Hepatic stellate cell (primary cell): Measurements from ENCODE around the gene TAS2R9.
"Not testable (repeated sequence)": the region's sequence is repeated elsewhere in the genome, so short reads cannot be mapped to it uniquely, and the experiment has no call there.

Experiments
- DNase-seq: peaks from one replicate; pipeline ENCODE4 v3.0.0; 2011; ENCODE audit warnings: low spot score

TAS2R9 gene, protein sequence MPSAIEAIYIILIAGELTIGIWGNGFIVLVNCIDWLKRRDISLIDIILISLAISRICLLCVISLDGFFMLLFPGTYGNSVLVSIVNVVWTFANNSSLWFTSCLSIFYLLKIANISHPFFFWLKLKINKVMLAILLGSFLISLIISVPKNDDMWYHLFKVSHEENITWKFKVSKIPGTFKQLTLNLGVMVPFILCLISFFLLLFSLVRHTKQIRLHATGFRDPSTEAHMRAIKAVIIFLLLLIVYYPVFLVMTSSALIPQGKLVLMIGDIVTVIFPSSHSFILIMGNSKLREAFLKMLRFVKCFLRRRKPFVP

DNA sequence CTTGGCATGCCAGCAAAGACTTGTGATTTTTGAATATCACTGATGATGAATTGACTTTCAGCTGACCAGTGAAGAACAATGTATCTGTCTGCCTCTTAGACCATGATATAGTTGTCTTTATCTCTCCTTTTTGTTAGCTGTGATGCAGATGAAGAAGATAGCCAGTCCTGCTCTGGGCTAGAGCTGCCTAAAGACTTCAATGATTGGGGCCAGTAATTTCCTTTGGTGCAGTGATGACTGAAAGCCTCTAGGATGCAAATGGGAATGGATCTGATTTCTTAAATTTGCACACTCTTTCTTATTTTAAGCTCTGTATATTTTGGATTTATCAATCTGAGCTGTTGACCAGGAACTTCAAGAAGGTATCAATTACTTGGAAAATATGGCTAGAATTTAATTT is at the start of gene TAS2R9:
TAS2R9 (minus strand) TSS at position 101 of the 400 bp plus-strand sequence; CDS start at position 8, 93 bp downstream.
- DNase-seq = no peak

DNA sequence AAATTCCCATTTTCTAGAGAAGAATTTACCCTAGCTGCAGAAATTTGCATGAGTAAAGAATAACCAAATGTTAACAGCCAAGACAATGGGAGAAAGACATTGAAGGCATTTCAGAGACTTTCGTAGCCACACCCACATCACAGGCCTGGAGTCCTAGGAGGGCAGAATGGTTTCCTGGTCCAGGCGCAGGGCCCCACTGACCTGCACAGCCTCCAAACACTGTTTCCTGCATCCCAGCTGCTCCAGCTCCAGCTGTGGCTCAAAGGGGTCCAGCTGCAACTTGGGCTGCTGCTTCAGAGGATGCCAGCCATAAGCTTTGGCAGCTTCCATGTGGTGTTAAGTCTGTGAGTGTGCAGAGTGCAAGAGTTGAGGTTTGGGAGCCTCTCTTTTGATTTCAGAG is 45.8 kb upstream of the TAS2R9 start:
- DNase-seq = no peak

DNA sequence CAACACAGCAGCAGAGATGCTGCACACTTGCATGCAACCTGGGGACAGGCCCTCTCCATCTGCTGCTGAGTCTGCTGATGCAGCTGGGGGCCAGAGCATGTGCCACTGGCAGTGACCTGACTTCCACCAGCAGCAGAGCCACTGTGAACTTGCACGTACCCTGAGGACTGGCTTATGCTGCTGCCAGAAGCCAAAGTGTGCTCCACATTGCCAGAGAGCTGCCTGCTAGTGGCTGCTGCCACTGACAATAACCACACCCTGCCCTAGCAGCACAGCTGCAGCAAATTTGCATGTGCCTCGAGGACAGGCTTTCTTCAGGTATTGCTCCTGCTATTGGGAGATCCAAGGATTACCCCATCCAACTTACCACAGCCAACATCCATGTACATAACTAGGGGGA is 43.8 kb upstream of the TAS2R9 start:
- DNase-seq = no peak

DNA sequence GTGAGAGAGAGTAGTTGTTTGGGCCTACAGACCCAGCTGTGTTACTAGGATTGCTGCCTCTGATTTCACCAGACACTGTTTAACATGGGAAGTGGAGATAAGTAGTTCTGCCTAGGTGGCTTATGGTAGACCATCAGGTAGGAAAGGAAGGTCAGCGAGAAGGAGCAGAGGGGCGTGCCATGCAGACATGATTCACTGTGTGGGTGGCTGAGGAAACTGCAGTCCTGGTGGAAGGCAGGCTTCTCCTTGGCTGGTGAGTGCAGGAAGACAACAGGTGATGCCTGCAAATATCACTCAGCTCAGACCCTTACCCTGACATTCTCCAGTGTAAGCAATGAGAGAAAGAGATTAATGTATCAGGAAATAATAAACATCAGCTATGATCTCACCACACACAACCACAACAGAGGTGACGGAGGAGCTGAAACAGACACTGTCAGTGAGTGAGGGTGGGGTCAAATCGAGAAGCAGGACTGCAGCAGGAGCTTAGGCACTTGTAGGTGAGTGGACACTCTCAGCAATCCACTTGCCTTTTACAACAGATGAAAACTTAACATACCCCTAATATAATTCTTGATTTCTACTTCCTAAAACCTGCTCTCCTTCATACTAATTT is 41.4 kb upstream of the TAS2R9 start:
- no peak for DNase-seq

DNA sequence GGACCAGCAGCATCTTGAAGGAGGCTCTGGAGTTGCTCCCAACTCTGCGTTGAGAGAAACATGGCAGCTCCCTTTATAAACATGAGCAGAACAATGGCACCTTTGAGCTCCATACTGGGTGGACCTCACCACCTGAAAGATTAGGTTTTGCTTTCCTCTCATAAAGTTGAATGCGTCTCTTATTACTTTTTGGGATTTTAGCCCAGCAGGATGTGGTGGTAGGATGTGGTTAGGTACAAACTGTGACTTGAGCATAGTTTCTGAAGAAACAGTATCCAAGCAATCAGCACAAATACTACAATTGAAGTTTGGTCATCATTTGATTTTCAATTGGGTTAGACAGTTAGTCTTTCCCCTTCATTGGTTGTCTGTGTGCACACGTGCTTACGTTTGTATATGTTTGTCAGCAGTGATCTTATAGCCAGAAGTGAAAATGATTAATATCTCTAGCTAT is 39.5 kb upstream of the TAS2R9 start, which contains the start of gene PRR4:
PRR4 (minus strand) TSS at position 51 of the 454 bp plus-strand sequence; CDS start at position 13, 38 bp downstream.
- no peak for DNase-seq

DNA sequence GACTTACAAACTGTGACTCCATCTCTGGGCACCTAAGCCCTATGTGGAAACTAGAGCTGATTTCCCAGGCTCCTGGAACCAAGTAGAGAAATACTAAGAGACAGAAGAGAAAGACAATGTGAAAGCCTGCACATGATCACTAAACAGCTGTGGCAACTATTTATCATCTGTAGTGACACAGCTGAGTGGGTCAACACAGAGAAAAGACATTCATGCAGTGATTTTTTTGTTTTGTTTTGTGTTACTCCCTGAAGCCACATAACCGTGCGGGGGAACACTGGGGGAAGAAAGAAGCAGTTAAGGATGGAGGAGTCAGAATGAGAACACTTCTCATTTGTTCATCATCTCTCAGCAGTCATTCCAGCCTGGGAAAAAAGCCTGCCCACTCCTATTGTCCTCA is 37.8 kb upstream of the TAS2R9 start:
- no peak for DNase-seq

DNA sequence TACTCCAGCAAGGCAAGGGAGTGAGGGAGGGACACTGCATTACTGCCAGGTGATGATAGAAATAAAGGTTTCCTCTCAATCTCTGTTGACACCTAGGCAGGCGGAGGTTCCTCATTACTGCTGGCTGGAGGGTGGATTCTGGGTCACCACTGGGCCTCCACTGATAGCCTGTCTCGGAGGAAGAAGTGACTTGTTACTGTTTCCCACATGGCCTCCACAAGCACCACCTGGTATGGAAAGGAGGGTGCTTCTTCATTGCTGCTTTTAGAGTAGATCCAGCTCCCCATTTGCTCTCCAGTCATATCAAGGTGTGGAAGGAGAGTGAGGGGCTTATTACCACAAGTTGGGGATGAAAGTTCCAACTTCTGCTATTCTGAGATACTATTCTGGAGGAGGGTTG is 32.9 kb upstream of the TAS2R9 start:
- DNase-seq = no peak

DNA sequence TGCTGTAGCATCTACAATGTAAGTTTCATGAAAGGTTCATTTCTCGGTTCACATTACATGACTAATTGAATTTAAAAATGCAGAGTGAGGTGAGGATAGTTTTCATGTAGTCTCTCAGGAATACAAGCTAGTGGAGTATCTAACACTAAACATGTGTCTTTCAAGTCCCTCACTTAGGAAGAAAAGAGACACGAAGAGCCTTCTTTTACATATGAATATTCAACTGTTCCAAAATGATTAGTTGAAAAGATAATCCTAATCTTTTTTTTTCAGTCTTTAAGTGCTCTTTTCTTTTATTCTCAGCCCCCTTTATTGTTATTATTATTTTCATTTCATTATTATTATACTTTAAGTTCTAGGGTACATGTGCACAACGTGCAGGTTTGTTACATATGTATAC is 28.5 kb upstream of the TAS2R9 start:
- no peak for DNase-seq

DNA sequence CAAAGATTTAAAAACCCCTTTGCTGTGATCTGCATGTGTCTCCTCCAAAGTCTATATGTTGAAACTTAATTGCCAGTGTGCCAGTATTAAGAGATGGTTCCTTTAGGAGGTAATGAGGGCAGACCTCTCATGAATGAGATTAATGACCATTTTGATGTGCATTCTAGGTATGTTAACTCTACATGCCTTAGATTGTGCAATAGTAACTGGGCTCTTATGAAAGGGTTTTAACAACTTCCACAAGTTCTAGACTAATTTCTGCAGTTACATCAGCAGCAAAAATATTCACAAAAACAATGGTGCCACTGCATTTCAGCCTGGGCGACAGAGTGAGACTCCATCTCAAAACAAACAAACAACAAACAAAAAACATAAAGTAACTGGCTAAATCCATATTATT is 20.0 kb upstream of the TAS2R9 start:
- no peak for DNase-seq

DNA sequence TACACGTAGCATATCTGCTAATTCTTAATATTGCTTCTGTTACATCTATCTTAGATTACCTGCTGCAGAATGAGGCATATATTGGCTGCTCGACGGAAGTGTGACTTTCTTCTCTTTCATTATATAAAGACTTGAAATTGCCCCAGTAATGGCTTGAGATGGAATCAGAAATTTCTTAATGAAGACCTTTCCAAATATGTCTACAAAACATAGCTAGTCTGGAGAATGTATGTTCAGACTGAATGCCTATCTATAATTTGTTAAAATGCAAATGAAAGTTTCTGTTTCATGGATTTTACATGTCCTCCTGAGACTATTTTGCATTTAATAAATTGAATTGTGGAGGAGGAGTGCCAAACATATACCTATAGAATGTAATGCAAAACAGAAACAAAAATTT is 16.3 kb upstream of the TAS2R9 start, which contains the start of gene TAS2R10:
TAS2R10 (minus strand) TSS at position 101 of the 400 bp plus-strand sequence; CDS start at position 12, 89 bp downstream.
- no peak for DNase-seq

DNA sequence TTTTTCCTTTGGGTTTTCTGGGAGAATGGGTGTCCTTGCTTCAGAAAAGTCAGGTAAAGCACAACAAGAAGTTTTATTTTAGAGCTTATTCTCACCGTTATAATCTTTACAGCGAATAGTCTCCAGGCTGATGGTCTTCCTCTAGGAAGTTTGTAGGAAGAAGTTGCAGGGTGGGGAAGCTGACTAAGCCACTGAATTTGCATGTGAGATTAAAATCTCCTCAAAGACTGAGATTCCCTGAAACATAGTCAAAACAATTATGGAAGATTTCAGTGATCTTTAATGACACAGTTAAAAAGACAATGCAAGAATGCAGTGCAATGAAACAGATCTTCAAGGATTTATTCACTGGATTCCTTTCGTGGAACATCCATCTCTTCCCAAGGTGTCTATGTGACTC is 15.0 kb upstream of the TAS2R9 start:
- no peak for DNase-seq

DNA sequence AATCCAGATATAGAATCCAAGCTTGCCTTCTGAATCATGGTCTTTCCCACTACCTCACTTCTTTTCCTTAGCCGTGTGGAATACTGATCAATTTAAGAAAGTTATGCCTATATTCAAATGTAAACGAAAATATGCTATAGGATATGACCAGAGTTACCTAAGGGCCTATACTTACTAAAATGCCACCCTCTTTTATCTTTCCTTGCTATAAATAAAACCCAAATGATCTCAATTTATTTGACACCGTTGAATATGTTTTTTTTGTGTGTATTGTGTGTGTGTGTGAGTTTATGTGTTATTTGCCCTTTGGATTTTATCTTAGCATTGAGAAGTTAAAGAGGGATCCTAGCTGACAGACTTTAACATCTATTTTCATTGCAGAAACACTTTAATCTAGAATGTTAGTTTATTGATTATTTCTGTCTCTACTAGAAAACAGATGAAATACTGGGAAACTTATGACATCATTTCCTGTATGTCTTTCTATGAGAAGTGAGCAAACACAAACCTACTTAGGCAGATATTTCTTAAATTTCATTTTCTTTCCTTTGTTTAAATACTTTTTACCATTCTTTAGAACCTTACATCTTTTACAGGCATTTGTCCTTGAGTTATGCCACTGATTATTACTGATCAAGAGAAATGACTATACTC is 2.0 kb upstream of the TAS2R9 start:
- no peak for DNase-seq

DNA sequence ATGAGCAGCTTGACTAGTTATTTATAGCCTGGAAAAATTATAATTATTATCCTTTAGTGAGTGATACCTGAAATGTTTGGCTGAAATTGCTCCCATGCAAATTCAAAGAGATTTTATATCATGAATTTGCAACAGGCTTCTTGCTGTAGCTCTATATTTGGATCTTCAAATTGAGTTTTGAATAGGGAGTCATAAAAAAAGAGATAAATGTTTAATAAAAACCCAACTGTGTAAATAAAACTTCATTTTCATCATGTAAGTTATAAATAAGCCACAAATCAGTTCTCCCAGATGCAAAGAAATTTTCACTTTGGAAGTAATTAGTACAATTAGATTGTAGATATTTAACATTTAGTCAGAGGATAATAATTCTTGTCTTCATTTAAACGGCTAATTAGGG is 2.8 kb downstream of the TAS2R9 start, which contains the start of gene TAS2R8:
TAS2R8 (minus strand) TSS at position 101 of the 400 bp plus-strand sequence. CDS start 306 bp downstream, outside the sequence.
- no peak for DNase-seq

DNA sequence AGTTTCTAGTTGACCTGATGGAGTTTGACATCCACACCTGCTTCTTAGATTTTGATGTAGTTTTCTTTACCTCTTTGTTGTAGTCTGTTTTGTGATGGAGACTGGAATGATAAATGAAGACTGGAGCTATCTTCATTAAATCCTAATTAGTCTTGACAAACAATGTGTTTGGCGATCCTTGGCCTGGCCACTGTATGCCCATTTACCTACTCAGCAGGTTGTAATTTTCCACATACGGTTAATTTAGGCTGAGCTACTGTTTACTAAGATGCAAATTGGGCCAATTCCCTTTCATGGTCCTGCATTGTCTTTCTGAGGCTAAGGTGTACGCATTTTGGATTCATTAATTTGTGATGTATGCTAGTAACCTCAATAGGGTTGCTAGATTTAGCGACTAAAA is 7.4 kb downstream of the TAS2R9 start, which contains the start of gene TAS2R7:
TAS2R7 (minus strand) TSS at position 41 of the 400 bp plus-strand sequence. CDS start 57 bp downstream, outside the sequence.
- no peak for DNase-seq

DNA sequence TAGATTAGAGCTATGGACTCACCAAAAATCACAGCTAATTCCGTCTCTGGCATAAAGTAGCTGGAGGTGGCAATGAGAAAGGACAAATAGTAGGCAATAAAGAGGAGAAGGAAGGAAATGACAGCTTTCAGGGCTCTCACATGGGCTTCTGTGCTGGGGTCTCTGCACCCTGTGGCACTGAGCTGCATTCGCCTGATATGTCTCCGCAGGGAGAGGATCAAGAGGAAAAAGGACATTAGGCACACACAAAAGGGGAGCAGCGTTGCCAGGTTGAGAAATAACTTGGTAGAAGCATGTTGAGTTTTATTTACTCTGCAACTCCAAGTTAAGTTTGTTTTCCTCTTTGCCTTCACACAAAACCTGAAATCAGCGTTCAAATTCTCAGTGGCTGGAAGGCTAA is 8.2 kb downstream of the TAS2R9 start:
- DNase-seq = no peak

DNA sequence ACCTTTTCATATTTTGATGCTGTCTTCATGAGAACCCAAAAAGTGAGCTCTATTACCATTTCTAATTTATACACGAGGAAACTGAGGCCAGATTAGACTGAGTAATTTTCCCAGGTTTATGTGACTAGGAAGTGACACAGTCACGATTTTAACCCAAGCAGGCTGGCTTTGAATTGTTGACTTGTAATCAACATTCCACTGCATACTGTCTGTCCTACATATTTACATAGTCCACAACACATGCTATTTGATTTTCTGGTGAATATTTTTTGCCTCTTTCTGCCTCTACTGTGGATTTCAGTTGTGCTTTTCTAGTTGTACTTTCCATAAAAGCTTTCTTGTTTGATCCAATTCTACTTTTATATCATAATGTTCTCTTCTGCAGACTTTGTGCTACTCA is 15.7 kb downstream of the TAS2R9 start:
- no peak for DNase-seq

DNA sequence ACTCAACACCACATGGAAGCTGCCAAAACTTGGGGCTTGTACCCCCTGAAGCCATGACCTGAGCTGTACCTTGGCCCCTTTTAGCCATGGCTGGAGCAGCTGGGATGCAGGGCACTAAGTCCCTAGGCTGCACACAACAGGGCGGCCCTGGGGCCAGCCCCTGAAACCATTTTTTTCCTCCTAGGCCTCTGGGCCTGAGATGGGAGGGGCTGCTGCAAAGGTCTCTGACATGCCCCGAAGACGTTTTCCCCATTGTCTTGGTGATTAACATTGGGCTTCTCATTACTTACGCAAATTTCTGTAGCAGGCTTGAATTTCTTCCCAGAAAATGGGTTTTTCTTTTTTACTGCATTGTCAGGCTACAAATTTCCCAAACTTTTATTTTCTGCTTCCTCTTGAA is 18.2 kb downstream of the TAS2R9 start:
- not testable (repeated sequence) for DNase-seq

DNA sequence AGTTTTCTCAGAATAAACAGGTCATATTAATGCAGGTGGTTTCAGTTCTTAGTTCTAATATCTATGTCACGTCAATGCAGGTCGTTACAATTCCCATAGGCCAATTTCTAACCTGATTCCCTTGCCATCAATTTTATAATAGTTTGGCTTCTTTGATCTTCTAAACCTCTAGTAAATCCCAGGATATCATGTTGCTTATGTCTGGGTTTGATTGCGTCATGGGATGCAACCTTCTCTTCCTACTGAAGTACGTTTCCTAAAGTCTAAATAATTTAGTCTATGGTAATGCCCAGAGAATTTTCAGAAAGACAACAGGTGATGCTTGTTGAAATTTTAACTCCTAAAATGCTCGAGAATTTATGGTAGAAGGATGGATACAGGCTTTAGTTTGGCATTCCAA is 26.7 kb downstream of the TAS2R9 start:
- DNase-seq = no peak

DNA sequence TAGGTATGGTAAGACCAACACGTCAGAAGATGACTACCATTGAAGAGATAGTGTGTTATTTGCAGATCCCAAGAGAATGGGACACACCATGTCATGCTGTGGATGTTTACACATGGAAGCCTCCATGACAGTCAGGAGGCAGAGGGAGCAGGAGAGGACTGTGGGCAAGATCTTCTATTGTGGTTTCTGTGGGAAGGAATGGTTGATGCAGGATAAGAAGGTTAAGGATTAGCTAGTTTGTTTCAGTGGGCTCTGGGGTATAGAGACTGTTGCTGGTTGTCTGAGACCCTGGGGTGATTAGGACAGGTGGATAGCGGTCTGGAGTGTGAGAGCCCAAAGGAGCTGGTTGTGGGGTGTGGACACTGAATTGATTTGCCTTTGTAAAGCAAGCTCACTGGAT is 30.9 kb downstream of the TAS2R9 start:
- no peak for DNase-seq

DNA sequence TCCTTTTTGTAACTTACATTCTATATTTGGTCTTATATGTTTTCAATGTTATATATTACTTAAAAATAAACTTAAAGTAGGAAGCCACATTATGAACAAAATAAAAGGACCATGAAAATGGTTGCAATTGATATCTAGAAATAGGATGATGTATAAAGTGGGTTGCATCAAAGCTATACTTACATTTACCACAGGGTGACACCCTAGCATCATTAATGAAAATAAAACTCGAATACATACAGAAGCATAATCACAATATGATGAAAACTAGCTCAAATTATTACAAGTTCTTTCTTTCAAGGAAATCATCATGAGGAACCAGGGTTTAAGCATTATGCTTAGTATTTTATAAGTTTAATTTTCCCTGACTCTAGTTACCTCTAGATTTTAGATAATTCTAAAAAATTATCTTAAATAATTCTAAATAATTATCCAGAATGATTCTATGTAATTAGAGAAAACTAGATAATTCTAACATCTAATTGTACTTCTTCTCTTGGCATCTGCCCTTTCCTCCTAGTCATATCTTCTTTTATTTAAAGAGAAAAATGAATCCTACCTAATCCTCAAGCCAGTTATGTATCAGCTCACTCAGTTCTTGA is 38.7 kb downstream of the TAS2R9 start:
- DNase-seq = no peak

DNA sequence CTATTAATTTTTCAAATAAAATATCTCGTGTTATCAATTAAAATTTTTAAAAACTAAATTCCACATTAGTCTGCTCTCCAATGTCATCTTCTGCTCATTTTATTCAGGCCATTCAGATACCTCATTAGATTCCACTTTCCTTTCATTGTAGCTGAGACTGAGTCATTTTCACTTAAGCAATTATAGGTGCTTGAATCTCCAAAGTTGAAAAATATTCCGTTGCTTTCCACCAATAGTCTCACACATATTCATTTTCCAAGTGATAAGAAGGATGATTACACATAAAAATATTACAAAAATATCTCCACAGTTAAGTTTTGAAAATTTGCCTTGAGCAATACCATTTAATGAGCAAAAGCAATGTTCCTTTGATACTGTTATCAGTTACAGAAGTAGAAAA is 50.3 kb downstream of the TAS2R9 start:
- no peak for DNase-seq
